GM23338 (cell line): ENCODE data around the gene PITX1. TPM values are rescaled to one million over a fixed set of nuclear protein-coding genes. Genes with fewer than 3 reads are reported as not detected.

Experiments
- ATAC-seq: fragments of 200-7000 bp; cut with Tn5 transposase; 3 replicates; pipeline ENCODE4 v1.9.1; 2020
- DNase-seq: peaks from one replicate; pipeline ENCODE4 v3.0.0-alpha.2; 2015; ENCODE audit warnings: low spot score
- H2AFZ ChIP-seq: fragments of 200-600 bp; sonication (generic); 2 replicates; pipeline ENCODE4 v1.8.0; 2016; ENCODE audit warnings: antibody characterized with exemption, mild to moderate bottlenecking, moderate library complexity
- H3F3A ChIP-seq: fragments of 200-600 bp; sonication (generic); replicated peaks from 2 replicates; pipeline ENCODE4 v1.8.0; 2017; ENCODE audit warnings: antibody characterized with exemption, mixed run types, low read depth
- H3K27ac ChIP-seq: fragments of 200-600 bp; sonication (generic); 2 replicates; pipeline ENCODE4 v1.6.1; 2016; ENCODE audit warnings: low read depth
- H3K27me3 ChIP-seq: fragments of 200-600 bp; sonication (generic); 2 replicates; pipeline ENCODE4 v1.8.0; 2016; ENCODE audit warnings: mild to moderate bottlenecking, mixed run types, moderate library complexity; ENCODE audit not compliant: insufficient read depth
- H3K36me3 ChIP-seq: fragments of 200-600 bp; sonication (generic); 2 replicates; pipeline ENCODE4 v1.8.0; 2016; ENCODE audit warnings: mild to moderate bottlenecking; ENCODE audit not compliant: insufficient read depth
- H3K4me1 ChIP-seq: fragments of 200-600 bp; sonication (generic); 2 replicates; pipeline ENCODE4 v1.8.0; 2016; ENCODE audit warnings: mild to moderate bottlenecking, moderate library complexity; ENCODE audit not compliant: insufficient read depth
- H3K4me2 ChIP-seq: fragments of 200-600 bp; sonication (generic); 2 replicates; pipeline ENCODE4 v1.7.1; 2017; ENCODE audit warnings: mixed run types
- H3K4me3 ChIP-seq: fragments of 200-600 bp; sonication (generic); 2 replicates; pipeline ENCODE4 v1.6.1; 2016; ENCODE audit warnings: mixed run types
- H3K79me2 ChIP-seq: fragments of 200-600 bp; sonication (generic); replicated peaks from 2 replicates; pipeline ENCODE4 v1.8.0; 2017; ENCODE audit warnings: mild to moderate bottlenecking; ENCODE audit not compliant: insufficient read depth
- H3K9me2 ChIP-seq: fragments of 200-600 bp; sonication (generic); 2 replicates; pipeline ENCODE4 v1.8.0; 2017; ENCODE audit not compliant: insufficient read depth
- H4K20me1 ChIP-seq: fragments of 200-600 bp; sonication (generic); replicated peaks from 2 replicates; pipeline ENCODE4 v1.8.0; 2017; ENCODE audit warnings: mild to moderate bottlenecking; ENCODE audit not compliant: insufficient read depth
- H3K27ac Mint-ChIP-seq: 2 replicates; pipeline ENCODE4 v1.8.0; 2020; ENCODE audit warnings: inconsistent platforms, mild to moderate bottlenecking, moderate library complexity, mixed read lengths
- H3K27me3 Mint-ChIP-seq: 3 replicates; pipeline ENCODE4 v1.8.0; 2022; ENCODE audit warnings: low read depth, mild to moderate bottlenecking, moderate library complexity, mixed read lengths, inconsistent platforms; ENCODE audit not compliant: insufficient read depth, poor library complexity
- H3K36me3 Mint-ChIP-seq: 3 replicates; pipeline ENCODE4 v1.8.0; 2021; ENCODE audit warnings: low read depth, mild to moderate bottlenecking, inconsistent platforms, moderate library complexity, mixed read lengths
- H3K4me1 Mint-ChIP-seq: 3 replicates; pipeline ENCODE4 v1.8.0; 2020; ENCODE audit warnings: mild to moderate bottlenecking, inconsistent platforms, mixed read lengths
- H3K4me3 Mint-ChIP-seq: 3 replicates; pipeline ENCODE4 v1.8.0; 2021; ENCODE audit warnings: moderate library complexity, mild to moderate bottlenecking, inconsistent platforms, mixed read lengths
- H3K9me3 Mint-ChIP-seq: 3 replicates; pipeline ENCODE4 v1.8.0; 2020; ENCODE audit warnings: moderate library complexity, mild to moderate bottlenecking, inconsistent platforms, mixed read lengths
- CREB1 ChIP-seq: fragments of 250-450 bp; sonication (Bioruptor Pico); IDR thresholded peaks from 2 replicates; pipeline ENCODE4 v1.5.0; 2020; ENCODE audit warnings: low read depth, mild to moderate bottlenecking, moderate library complexity
- EZH2 ChIP-seq: fragments of 200-600 bp; sonication (generic); IDR thresholded peaks from one replicate; pipeline ENCODE4 v1.8.0; 2017; ENCODE audit warnings: antibody characterized with exemption, mild to moderate bottlenecking, low read depth; ENCODE audit not compliant: unreplicated experiment
- JUNB ChIP-seq: IDR thresholded peaks from one replicate; pipeline ENCODE4 v1.6.1; 2016; ENCODE audit warnings: antibody characterized with exemption; ENCODE audit not compliant: unreplicated experiment
- NANOG ChIP-seq: IDR thresholded peaks from 2 replicates; pipeline ENCODE4 v1.6.1; 2016; ENCODE audit warnings: antibody characterized with exemption, borderline replicate concordance
- STAT1 ChIP-seq: IDR thresholded peaks from one replicate; pipeline ENCODE4 v1.6.1; 2016; ENCODE audit warnings: antibody characterized with exemption; ENCODE audit not compliant: unreplicated experiment
- ZNF331 ChIP-seq: fragments of 250-450 bp; sonication (Bioruptor Pico); IDR thresholded peaks from 2 replicates; pipeline ENCODE4 v1.5.0; 2020; ENCODE audit warnings: low read depth, mild to moderate bottlenecking, moderate library complexity
- polyA plus RNA-seq: library from polyadenylated mRNA; unstranded; fragments of >200 nt; fragmentation: Nextera tagmentation; extraction: Ambion mirVana; gene quantifications from 2 replicates; pipeline ENCODE4 v1.2.1, GENCODE V29; 2016
- total RNA-seq: library from RNA; depleted of rRNA; stranded (reverse); fragments of >200 nt; shearing (Covaris generic); gene quantifications from 2 replicates; pipeline ENCODE4 v1.2.3, GENCODE V29; 2014
- TF ChIP-seq, protein P1 (sequence below), 2 experiments: fragments of 200-600 bp in 1 of 2; sonication (generic) in 1 of 2; conservative IDR thresholded peaks; 2 replicates each; pipeline versions ENCODE4 v1.5.1 to v1.6.1; 2016 to 2017; ENCODE audit warnings: antibody characterized with exemption in 2 of 2, low read depth in 2 of 2, mild to moderate bottlenecking in 2 of 2, moderate library complexity in 1 of 2
- TF ChIP-seq, protein P2 (sequence below): fragments of 250-450 bp; sonication (Bioruptor Pico); IDR thresholded peaks from 2 replicates; pipeline ENCODE4 v1.5.0; 2020; ENCODE audit warnings: mild to moderate bottlenecking, moderate library complexity

Gene PITX1
- total and polyA plus RNA-seq, 2 experiments from 2014 or later = not detected

DNA sequence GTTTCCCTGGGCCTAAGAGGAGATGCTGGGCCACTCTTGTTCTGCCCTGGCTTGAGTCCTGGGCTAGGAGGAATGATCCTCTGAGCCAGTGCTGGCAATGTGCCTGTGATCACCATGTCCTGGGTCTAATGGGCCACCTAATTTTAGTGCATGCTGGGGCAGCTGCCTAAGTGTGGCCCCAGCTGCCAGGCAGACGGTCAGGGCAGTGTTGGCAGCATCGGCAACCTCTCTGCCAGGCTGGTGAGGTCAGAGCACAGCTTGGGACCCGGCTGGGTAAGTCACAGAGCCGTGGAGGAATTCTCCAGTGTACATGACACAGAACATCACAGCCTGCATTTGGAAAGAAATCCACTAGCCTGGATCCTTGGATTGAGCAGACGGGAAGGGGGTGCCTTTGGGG is 21.4 kb upstream of the PITX1 start:
- peaks cover 26% of the 10 kb centered on the region for H3K27me3 ChIP-seq
- H3K27ac Mint-ChIP-seq = no peak overlapping the region

More for the DNA sequence above, 21.4 kb upstream of the PITX1 start:
- peaks cover 11% of the 10 kb centered on the region for H3K4me1 Mint-ChIP-seq
- Histone ChIP-seq H3K4me1 (no peaks in the 10 kb centered on the region), H3K4me3 (no peak overlapping the region), H4K20me1 (no peaks in the 10 kb centered on the region), H3K36me3 (no peaks in the 10 kb centered on the region), H3K9me2 (no peaks in the 10 kb centered on the region), H3K4me2 (no peak overlapping the region), H3K79me2 (no peaks in the 10 kb centered on the region), H3F3A (no peaks in the 10 kb centered on the region), H3K27ac (no peak overlapping the region), H2AFZ (no peak overlapping the region)
- H3K4me3 Mint-ChIP-seq = no peak overlapping the region
- TF ChIP-seq CREB1 (CRISPR knock-in tag) (no peak), JUNB (no peak), STAT1 (no peak), EZH2 (no peak), ZNF331 (CRISPR knock-in tag) (no peak), NANOG (no peak)
- TF ChIP-seq, protein P1, sequence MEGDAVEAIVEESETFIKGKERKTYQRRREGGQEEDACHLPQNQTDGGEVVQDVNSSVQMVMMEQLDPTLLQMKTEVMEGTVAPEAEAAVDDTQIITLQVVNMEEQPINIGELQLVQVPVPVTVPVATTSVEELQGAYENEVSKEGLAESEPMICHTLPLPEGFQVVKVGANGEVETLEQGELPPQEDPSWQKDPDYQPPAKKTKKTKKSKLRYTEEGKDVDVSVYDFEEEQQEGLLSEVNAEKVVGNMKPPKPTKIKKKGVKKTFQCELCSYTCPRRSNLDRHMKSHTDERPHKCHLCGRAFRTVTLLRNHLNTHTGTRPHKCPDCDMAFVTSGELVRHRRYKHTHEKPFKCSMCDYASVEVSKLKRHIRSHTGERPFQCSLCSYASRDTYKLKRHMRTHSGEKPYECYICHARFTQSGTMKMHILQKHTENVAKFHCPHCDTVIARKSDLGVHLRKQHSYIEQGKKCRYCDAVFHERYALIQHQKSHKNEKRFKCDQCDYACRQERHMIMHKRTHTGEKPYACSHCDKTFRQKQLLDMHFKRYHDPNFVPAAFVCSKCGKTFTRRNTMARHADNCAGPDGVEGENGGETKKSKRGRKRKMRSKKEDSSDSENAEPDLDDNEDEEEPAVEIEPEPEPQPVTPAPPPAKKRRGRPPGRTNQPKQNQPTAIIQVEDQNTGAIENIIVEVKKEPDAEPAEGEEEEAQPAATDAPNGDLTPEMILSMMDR (conservative IDR thresholded peaks at IDR 0.05; ENCODE audit: low read depth in 2 of 2) = no peak
- TF ChIP-seq, protein P2, sequence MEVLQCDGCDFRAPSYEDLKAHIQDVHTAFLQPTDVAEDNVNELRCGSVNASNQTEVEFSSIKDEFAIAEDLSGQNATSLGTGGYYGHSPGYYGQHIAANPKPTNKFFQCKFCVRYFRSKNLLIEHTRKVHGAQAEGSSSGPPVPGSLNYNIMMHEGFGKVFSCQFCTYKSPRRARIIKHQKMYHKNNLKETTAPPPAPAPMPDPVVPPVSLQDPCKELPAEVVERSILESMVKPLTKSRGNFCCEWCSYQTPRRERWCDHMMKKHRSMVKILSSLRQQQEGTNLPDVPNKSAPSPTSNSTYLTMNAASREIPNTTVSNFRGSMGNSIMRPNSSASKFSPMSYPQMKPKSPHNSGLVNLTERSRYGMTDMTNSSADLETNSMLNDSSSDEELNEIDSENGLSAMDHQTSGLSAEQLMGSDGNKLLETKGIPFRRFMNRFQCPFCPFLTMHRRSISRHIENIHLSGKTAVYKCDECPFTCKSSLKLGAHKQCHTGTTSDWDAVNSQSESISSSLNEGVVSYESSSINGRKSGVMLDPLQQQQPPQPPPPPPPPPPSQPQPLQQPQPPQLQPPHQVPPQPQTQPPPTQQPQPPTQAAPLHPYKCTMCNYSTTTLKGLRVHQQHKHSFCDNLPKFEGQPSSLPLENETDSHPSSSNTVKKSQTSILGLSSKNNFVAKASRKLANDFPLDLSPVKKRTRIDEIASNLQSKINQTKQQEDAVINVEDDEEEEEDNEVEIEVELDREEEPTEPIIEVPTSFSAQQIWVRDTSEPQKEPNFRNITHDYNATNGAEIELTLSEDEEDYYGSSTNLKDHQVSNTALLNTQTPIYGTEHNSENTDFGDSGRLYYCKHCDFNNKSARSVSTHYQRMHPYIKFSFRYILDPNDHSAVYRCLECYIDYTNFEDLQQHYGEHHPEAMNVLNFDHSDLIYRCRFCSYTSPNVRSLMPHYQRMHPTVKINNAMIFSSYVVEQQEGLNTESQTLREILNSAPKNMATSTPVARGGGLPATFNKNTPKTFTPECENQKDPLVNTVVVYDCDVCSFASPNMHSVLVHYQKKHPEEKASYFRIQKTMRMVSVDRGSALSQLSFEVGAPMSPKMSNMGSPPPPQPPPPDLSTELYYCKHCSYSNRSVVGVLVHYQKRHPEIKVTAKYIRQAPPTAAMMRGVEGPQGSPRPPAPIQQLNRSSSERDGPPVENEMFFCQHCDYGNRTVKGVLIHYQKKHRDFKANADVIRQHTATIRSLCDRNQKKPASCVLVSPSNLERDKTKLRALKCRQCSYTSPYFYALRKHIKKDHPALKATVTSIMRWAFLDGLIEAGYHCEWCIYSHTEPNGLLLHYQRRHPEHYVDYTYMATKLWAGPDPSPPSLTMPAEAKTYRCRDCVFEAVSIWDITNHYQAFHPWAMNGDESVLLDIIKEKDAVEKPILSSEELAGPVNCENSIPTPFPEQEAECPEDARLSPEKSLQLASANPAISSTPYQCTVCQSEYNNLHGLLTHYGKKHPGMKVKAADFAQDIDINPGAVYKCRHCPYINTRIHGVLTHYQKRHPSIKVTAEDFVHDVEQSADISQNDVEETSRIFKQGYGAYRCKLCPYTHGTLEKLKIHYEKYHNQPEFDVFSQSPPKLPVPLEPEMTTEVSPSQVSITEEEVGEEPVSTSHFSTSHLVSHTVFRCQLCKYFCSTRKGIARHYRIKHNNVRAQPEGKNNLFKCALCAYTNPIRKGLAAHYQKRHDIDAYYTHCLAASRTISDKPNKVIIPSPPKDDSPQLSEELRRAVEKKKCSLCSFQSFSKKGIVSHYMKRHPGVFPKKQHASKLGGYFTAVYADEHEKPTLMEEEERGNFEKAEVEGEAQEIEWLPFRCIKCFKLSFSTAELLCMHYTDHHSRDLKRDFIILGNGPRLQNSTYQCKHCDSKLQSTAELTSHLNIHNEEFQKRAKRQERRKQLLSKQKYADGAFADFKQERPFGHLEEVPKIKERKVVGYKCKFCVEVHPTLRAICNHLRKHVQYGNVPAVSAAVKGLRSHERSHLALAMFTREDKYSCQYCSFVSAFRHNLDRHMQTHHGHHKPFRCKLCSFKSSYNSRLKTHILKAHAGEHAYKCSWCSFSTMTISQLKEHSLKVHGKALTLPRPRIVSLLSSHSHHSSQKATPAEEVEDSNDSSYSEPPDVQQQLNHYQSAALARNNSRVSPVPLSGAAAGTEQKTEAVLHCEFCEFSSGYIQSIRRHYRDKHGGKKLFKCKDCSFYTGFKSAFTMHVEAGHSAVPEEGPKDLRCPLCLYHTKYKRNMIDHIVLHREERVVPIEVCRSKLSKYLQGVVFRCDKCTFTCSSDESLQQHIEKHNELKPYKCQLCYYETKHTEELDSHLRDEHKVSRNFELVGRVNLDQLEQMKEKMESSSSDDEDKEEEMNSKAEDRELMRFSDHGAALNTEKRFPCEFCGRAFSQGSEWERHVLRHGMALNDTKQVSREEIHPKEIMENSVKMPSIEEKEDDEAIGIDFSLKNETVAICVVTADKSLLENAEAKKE (CRISPR knock-in tag) = no peak
- H3K27me3 Mint-ChIP-seq = peaks cover 46% of the 10 kb centered on the region
- no peaks in the 10 kb centered on the region for H3K36me3 Mint-ChIP-seq
- no peaks in the 10 kb centered on the region for H3K9me3 Mint-ChIP-seq
- ATAC-seq = no peak
- no peak for DNase-seq
